K562 (cell line): ENCODE data around the gene ALDH9A1. TPM values are rescaled to one million over a fixed set of nuclear protein-coding genes. Genes with fewer than 3 reads are reported as not detected.

Experiments used
- ATAC-seq: fragments of 200-7000 bp; cut with Tn5 transposase; 3 replicates; pipeline ENCODE4 v1.9.1; 2020; ENCODE audit warnings: moderate library complexity
- BruUV-seq: library from RNA; stranded (reverse); fragments of 400-500 nt; replicated peaks from 2 replicates; lab custom pipeline; 2021; lab: Mats Ljungman, UMichigan
- CTCF ChIA-PET: fragments of 300-600 bp; formaldehyde crosslinking; extraction: SDS; loops from one replicate; lab custom pipeline; 2021; ENCODE audit warnings: low intra/inter-chr PET ratio; lab: Yijun Ruan, JAX
- POLR2A ChIA-PET: fragments of 300-600, 350-650 bp; sonication (Branson Sonifier 250); formaldehyde crosslinking; extraction: SDS; loops from one replicate; lab custom pipeline; 2021; ENCODE audit warnings: antibody characterized with exemption, inconsistent platforms; lab: Yijun Ruan, JAX
- DNase-seq, 4 experiments: peaks; one replicate each; pipeline versions ENCODE4 v3.0.0 to v3.0.0-alpha.2; 2011 to 2018; ENCODE audit warnings: low spot score in 3 of 4, mixed read lengths in 3 of 4; ENCODE audit errors: extremely low read depth in 1 of 4
- FAIRE-seq: peaks from 2 replicates; lab custom pipeline; 2011; peaks lifted over from hg19 to GRCh38; lab: Jason Lieb, UNC
- H2AFZ ChIP-seq: 2 replicates; pipeline ENCODE4 v1.6.0; 2011; ENCODE audit warnings: low read depth, low read length, control low read depth, inconsistent platforms
- H3K27ac ChIP-seq: fragments of 200-600 bp; 3 replicates; pipeline ENCODE4 v1.8.0; 2011; ENCODE audit warnings: low read depth, mild to moderate bottlenecking, control low read depth, inconsistent platforms, low read length, moderate library complexity, mixed read lengths; ENCODE audit errors: extremely low read depth
- H3K27me3 ChIP-seq, 2 experiments: fragments of 300-600 bp in 1 of 2; 2 replicates in 1 of 2; 3 replicates in 1 of 2; pipeline versions ENCODE4 v1.6.0 to v1.8.0; 2011; ENCODE audit warnings: inconsistent platforms in 2 of 2, low read length in 2 of 2, mild to moderate bottlenecking in 1 of 2, mixed read lengths in 1 of 2, moderate library complexity in 1 of 2; ENCODE audit not compliant: control insufficient read depth in 2 of 2, insufficient read depth in 2 of 2
- H3K36me3 ChIP-seq: fragments of 300-600 bp; 3 replicates; pipeline ENCODE4 v1.8.0; 2011; ENCODE audit warnings: mild to moderate bottlenecking, low read length, inconsistent platforms; ENCODE audit not compliant: control insufficient read depth, insufficient read depth
- H3K4me1 ChIP-seq, 2 experiments: fragments of 200-600 bp in 1 of 2; replicated peaks in 1 of 2; 2 replicates in 1 of 2; 3 replicates in 1 of 2; pipeline versions ENCODE4 v1.5.1 to v1.8.0; 2011; ENCODE audit warnings: inconsistent platforms in 2 of 2, low read length in 2 of 2, mild to moderate bottlenecking in 1 of 2, mixed read lengths in 1 of 2, moderate library complexity in 1 of 2; ENCODE audit not compliant: control insufficient read depth in 2 of 2, insufficient read depth in 2 of 2
- H3K4me2 ChIP-seq: 2 replicates; pipeline ENCODE4 v1.6.1; 2011; ENCODE audit warnings: low read length, control low read depth, inconsistent platforms, mixed read lengths; ENCODE audit not compliant: insufficient read depth
- H3K4me3 ChIP-seq: fragments of 200-600 bp; sonication (generic), shearing (Covaris generic); 2 replicates; pipeline ENCODE4 v1.5.1; 2016; ENCODE audit warnings: control low read depth, inconsistent platforms
- H3K79me2 ChIP-seq: fragments of 200-600 bp; 3 replicates; pipeline ENCODE4 v1.8.0; 2011; ENCODE audit warnings: low read length, inconsistent platforms; ENCODE audit not compliant: control insufficient read depth, insufficient read depth
- H3K9ac ChIP-seq, 2 experiments: 2 replicates each; pipeline versions ENCODE4 v1.6.0 to v1.6.1; 2011; ENCODE audit warnings: low read depth in 2 of 2, low read length in 2 of 2, control low read depth in 1 of 2, inconsistent platforms in 1 of 2, mild to moderate bottlenecking in 1 of 2, mixed read lengths in 1 of 2; ENCODE audit not compliant: insufficient read depth in 1 of 2
- H3K9me1 ChIP-seq: one replicate; pipeline ENCODE4 v1.6.0; 2011; ENCODE audit warnings: inconsistent platforms, mild to moderate bottlenecking, low read length, moderate library complexity; ENCODE audit not compliant: control insufficient read depth, insufficient read depth
- H3K9me3 ChIP-seq: replicated peaks from 2 replicates; pipeline ENCODE4 v1.5.1; 2011; ENCODE audit warnings: low read depth, low read length, inconsistent platforms; ENCODE audit not compliant: control insufficient read depth, insufficient read depth
- H4K20me1 ChIP-seq: replicated peaks from 2 replicates; pipeline ENCODE4 v1.6.1; 2011; ENCODE audit warnings: low read length, inconsistent platforms, mixed read lengths; ENCODE audit not compliant: control insufficient read depth, insufficient read depth
- ATF3 ChIP-seq, 2 experiments: fragments of 450-650 bp in 1 of 2; sonication (generic) in 1 of 2; formaldehyde crosslinking in 1 of 2; IDR thresholded peaks in 1 of 2; conservative IDR thresholded peaks in 1 of 2; 2 replicates each; pipeline versions ENCODE4 v1.6.1 to v1.8.1; 2016 to 2023; ENCODE audit warnings: mild to moderate bottlenecking in 2 of 2, moderate library complexity in 2 of 2, inconsistent platforms in 1 of 2, missing genetic modification reagents in 1 of 2
- NFXL1 ChIP-seq: fragments of 450-650 bp; formaldehyde crosslinking; IDR thresholded peaks from 2 replicates; pipeline ENCODE4 v1.4.0; 2021; ENCODE audit warnings: mild to moderate bottlenecking
- WGBS: fragments of 100-300 bp; shearing (Covaris generic); methylation state at CpG from one replicate; pipeline ENCODE4 v1.1.6; 2016; ENCODE audit warnings: low coverage, mixed read lengths; ENCODE audit not compliant: insufficient coverage; ENCODE audit errors: missing lambda C conversion rate; 5-methylcytosine and 5-hydroxymethylcytosine counted together
- in situ Hi-C: fragments of 300-500 bp; cut with MboI; formaldehyde crosslinking; loops from 4 replicates; pipeline ENCODE4 v1.15.0; 2018; ENCODE audit warnings: inconsistent platforms, mixed read lengths
- intact Hi-C: fragments of 100-400 bp; cut with micrococcal nuclease; formaldehyde crosslinking; loops from 2 replicates; pipeline ENCODE4 v1.14.2; 2022
- polyA plus RNA-seq, 8 experiments: library from polyadenylated mRNA; depleted of rRNA in 4 of 8; stranded (reverse) in 5 of 8; unstranded in 3 of 8; fragments of >200 nt; fragmentation: Nextera tagmentation in 2 of 8; fragmentation: Illumina TruSeq in 1 of 8; extraction: Ambion mirVana in 2 of 8; extraction: Trizol in 1 of 8; gene quantifications; 2 replicates each; pipeline versions ENCODE4 v1.2.1 to v1.2.3, GENCODE V29; 2011 to 2014; ENCODE audit warnings: inconsistent platforms in 1 of 8, missing spikeins in 1 of 8
- total RNA-seq, 7 experiments: library from RNA; depleted of rRNA in 6 of 7; stranded (reverse); fragments of >200 nt in 6 of 7; fragmentation: Illumina TruSeq in 2 of 7; extraction: Trizol in 2 of 7; gene quantifications; 2 replicates each; pipeline versions ENCODE4 v1.2.1 to v1.2.3, GENCODE V29; 2011 to 2021; ENCODE audit warnings: low replicate concordance in 1 of 7

Gene ALDH9A1
- total and polyA plus RNA-seq, 9 of the 15 experiments (the other 6 are each of a cell fraction or from before 2014, with no cell fraction given): 26.5 to 54.3 (median 39.2) TPM

DNA sequence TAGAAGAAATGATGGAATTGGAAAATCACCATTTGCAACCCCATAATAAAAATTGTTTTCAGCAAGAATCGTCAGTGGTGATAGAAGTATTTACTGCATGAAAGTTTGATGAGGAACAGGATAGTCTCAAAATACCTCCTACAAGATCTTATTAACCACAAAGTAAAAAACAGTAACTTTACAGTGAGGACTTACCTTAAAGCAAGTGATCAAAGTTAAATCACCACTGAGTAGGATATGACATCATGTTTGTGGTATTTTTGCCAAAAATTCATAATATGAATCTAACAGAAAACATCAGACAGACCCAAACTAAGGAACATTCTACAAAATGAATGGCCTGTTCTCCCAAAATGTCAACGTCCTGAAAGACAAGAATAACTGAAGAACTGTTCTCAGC lies 19.9 kb downstream of the ALDH9A1 start:
- intact Hi-C loops: no loop called here
- no peaks in the 10 kb centered on the region for H3K9me3 ChIP-seq
- in situ Hi-C loops: no loop called here
- no peak overlapping the region for H3K4me3 ChIP-seq
- peaks cover 68% of the 10 kb centered on the region for H3K36me3 ChIP-seq
- ATAC-seq (no peak), FAIRE-seq (no peak), DNase-seq (no peak)
- CTCF ChIA-PET: no interaction called here
- no peaks in the 10 kb centered on the region for H3K27me3 ChIP-seq
- WGBS: 46% methylated on average over 2 of the region's 2 CpGs
- no peak overlapping the region for H3K4me2 ChIP-seq
- TF ChIP-seq NFXL1 (CRISPR knock-in tag): no peak
- peak; percentile 22; the same call in 1 of the 2 replicates for TF ChIP-seq ATF3 (IDR thresholded peaks at IDR 0.05)
- no peak for TF ChIP-seq ATF3 (CRISPR knock-in tag; conservative IDR thresholded peaks at IDR 0.05)
- POLR2A ChIA-PET: no interaction called here
- H3K79me2 ChIP-seq: no peaks in the 10 kb centered on the region
- H4K20me1 ChIP-seq: no peaks in the 10 kb centered on the region
- no peaks in the 10 kb centered on the region for H3K4me1 ChIP-seq
- H3K9me1 ChIP-seq: no peaks in the 10 kb centered on the region
- no TSS peak for BruUV-seq
- no peak overlapping the region for H2AFZ ChIP-seq
- H3K27ac ChIP-seq: no peak overlapping the region
- no peak overlapping the region for H3K9ac ChIP-seq

DNA sequence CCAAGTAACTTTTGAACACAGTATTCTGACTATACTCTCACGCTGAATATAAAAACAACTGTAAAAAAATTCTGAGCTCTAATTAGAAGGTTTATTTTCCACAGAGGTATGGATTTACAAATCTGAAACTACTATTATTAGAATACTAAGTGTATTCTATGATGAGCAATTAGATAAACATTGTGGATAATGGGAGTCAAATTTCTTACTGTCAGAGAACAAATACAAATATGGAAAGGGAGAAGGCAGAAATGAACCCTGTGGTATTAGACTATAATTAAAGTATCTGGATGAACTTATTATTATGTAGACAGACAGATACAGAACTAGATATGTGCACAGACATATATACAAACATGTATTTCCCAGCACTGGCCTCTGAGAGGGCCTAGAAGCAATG lies 22.6 kb downstream of the ALDH9A1 start:
- ATAC-seq (no peak), FAIRE-seq (no peak), DNase-seq (no peak)
- Histone ChIP-seq H3K4me1 (no peaks in the 10 kb centered on the region), H3K9me3 (no peaks in the 10 kb centered on the region), H3K4me3 (no peak overlapping the region), H3K79me2 (no peaks in the 10 kb centered on the region), H3K36me3 (peaks cover 58% of the 10 kb centered on the region), H3K27me3 (no peaks in the 10 kb centered on the region), H3K27ac (no peak overlapping the region), H2AFZ (no peak overlapping the region), H4K20me1 (no peaks in the 10 kb centered on the region), H3K4me2 (no peak overlapping the region), H3K9ac (no peak overlapping the region), H3K9me1 (no peaks in the 10 kb centered on the region)
- intact Hi-C loops (no loop called here), in situ Hi-C loops (no loop called here)
- CTCF ChIA-PET: no interaction called here
- POLR2A ChIA-PET: interaction anchor here (1.0 kb wide), 1 partner anchor 25 kb away, joined by 3 read pairs; no protein-coding TSS in a partner anchor
- WGBS: 100% methylated on average over 1 of the region's 1 CpG
- no TSS peak for BruUV-seq
